Esophagus squamous epithelium (tissue), 4 donors: ENCODE results near the gene ZNF783.

Experiments
- POLR2A ChIP-seq, 4 donors: fragments of 450-650 bp; IDR thresholded peaks; one replicate each; pipeline ENCODE4 v1.6.1; 2017; ENCODE audit warnings: antibody characterized with exemption in 4 of 4, mild to moderate bottlenecking in 4 of 4, moderate library complexity in 3 of 4
- TF ChIP-seq, protein P1 (sequence below), 6 experiments: fragments of 450-650 bp in 4 of 6; fragments of 200-600 bp in 2 of 6; sonication (generic) in 2 of 6; IDR thresholded peaks; one replicate each; pipeline ENCODE4 v1.5.1; 2016 to 2019; ENCODE audit warnings: antibody characterized with exemption in 6 of 6, mild to moderate bottlenecking in 4 of 6, moderate library complexity in 4 of 6

DNA sequence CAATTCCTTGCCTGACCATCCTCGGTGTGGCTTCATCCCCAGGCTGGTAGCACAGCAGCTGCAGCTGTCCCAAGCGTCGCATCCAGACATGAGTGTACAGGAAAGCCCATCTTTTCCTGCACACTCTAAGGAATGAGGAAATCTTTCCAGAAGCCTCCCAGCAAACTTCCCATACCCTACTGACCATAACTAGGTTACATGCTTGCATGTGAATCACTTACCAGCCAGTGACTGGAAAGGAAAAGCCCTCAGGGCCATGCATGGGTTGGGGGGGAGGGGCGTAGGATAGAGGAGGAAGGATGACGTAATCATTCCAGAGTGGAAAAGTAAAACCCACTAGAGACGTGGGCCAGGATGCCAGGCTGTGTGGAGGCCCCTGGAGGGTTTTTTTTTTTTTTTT is 41.5 kb upstream of the ZNF783 start:
- no peak for TF ChIP-seq POLR2A (IDR thresholded peaks at IDR 0.05)
- TF ChIP-seq, protein P1, sequence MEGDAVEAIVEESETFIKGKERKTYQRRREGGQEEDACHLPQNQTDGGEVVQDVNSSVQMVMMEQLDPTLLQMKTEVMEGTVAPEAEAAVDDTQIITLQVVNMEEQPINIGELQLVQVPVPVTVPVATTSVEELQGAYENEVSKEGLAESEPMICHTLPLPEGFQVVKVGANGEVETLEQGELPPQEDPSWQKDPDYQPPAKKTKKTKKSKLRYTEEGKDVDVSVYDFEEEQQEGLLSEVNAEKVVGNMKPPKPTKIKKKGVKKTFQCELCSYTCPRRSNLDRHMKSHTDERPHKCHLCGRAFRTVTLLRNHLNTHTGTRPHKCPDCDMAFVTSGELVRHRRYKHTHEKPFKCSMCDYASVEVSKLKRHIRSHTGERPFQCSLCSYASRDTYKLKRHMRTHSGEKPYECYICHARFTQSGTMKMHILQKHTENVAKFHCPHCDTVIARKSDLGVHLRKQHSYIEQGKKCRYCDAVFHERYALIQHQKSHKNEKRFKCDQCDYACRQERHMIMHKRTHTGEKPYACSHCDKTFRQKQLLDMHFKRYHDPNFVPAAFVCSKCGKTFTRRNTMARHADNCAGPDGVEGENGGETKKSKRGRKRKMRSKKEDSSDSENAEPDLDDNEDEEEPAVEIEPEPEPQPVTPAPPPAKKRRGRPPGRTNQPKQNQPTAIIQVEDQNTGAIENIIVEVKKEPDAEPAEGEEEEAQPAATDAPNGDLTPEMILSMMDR (IDR thresholded peaks at IDR 0.05) = no peak
